Measurements from ENCODE around the gene FNBP1L.
A peak's percentile ranks its signal among the peaks of the same experiment; 100 is the strongest.

The FNBP1L gene

DNA sequence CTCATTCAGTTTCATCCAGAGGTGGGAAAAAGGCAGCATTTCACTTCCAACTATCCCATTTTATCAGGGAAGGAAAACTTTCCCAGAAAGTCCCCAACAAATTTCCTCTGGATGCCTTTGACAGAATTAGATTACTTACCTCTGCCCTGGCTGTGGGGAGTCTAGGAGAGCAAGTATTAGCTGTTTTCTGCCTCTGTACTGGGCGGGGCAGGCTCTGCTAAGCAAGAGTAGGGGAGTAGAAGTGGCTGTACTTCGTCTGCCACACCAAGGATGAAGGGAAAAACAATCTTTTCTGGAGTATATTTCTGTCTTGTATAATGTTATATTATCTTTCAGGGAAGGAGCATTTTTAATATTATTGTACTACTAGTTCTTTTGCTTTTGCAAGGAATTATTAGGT, 78.5 kb downstream of the FNBP1L start:
- Histone ChIP-seq H3K27ac (ENCODE audit: extremely low read depth, low read depth, low read length) (no peak overlapping the region), H3K9me3 (ENCODE audit: control insufficient read depth, insufficient read depth, low read depth, low read length) (no peaks in the 10 kb centered on the region), H3K4me3 (ENCODE audit: low read depth, low read length) (no peak overlapping the region), H3K4me1 (ENCODE audit: control insufficient read depth, insufficient read depth, low read length) (no peaks in the 10 kb centered on the region; the same call in 1 of the 2 replicates), H3K36me3 (ENCODE audit: control insufficient read depth in 2 of 2, insufficient read depth in 1 of 2, low read length in 2 of 2) (no peaks in the 10 kb centered on the region)
- ChIA-PET CTCF (interaction anchor here (1.3 kb wide), 1 partner anchor 90 kb away, joined by 3 read pairs; no protein-coding TSS in a partner anchor), POLR2A (no interaction called here)
- TF ChIP-seq, protein P1, sequence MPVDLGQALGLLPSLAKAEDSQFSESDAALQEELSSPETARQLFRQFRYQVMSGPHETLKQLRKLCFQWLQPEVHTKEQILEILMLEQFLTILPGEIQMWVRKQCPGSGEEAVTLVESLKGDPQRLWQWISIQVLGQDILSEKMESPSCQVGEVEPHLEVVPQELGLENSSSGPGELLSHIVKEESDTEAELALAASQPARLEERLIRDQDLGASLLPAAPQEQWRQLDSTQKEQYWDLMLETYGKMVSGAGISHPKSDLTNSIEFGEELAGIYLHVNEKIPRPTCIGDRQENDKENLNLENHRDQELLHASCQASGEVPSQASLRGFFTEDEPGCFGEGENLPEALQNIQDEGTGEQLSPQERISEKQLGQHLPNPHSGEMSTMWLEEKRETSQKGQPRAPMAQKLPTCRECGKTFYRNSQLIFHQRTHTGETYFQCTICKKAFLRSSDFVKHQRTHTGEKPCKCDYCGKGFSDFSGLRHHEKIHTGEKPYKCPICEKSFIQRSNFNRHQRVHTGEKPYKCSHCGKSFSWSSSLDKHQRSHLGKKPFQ (tag by site-specific recombination; IDR thresholded peaks at IDR 0.05), result no peak
- TF ChIP-seq YY1 (tag by site-specific recombination; IDR thresholded peaks at IDR 0.05) (no peak), ZNF558 (tag by site-specific recombination; IDR thresholded peaks at IDR 0.05) (no peak), ZNF777 (tag by site-specific recombination; IDR thresholded peaks at IDR 0.05; ENCODE audit: borderline replicate concordance) (no peak)

DNA sequence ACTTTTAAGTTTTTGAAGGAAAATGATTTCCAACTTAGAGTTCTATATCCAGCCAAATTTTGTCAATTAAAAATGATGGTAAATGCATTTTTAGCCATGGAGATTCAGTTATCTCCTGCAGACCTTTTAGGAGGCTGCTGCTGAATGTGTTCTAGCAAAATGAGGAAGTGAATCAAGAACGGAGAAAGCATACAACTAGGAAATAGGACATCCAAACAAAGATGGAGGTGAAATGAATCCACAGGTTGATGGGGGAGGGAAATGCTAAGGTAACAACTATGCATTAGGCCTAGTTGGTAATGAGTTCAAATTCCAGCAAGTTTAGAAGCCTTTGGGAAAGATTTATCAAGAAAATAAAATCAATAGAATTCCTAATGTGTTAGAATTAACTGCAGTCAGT, 80.5 kb downstream of the FNBP1L start:
- POLR2A ChIA-PET, result no interaction called here
- TF ChIP-seq SCRT2 (tag by site-specific recombination; IDR thresholded peaks at IDR 0.05) (peak; percentile 62), MZF1 (tag by site-specific recombination; IDR thresholded peaks at IDR 0.05; ENCODE audit: borderline replicate concordance) (no peak), ZNF621 (tag by site-specific recombination; IDR thresholded peaks at IDR 0.05) (no peak)
- Histone ChIP-seq H3K4me1 (ENCODE audit: control insufficient read depth, insufficient read depth, low read length) (no peaks in the 10 kb centered on the region; the same call in 1 of the 2 replicates), H3K9me3 (ENCODE audit: control insufficient read depth, insufficient read depth, low read depth, low read length) (no peaks in the 10 kb centered on the region), H3K27ac (ENCODE audit: extremely low read depth, low read depth, low read length) (no peak overlapping the region), H3K4me3 (ENCODE audit: low read depth, low read length) (no peak overlapping the region), H3K36me3 (ENCODE audit: control insufficient read depth in 2 of 2, insufficient read depth in 1 of 2, low read length in 2 of 2) (peaks cover 0 to 5% of the 10 kb centered on the region in 2 experiments)
- CTCF ChIA-PET, result no interaction called here

DNA sequence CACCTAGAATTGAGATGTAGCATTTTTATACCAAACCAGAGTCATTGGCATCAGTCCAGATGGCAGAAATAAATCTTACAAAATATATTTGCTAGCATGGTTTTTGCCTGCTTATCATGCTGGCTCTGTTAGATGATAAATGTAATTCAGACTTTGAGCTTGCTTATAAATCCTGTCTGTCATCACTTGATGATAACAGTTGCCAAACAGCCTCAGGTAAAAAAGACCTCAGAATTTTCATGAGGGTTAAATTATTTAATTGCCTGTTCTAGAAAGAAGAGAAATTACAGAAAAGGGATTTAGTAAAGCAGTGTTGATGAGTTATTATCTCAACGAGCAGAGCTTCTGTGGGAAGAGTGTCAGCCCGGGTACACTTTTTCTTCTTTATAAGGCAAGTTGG, 83.3 kb downstream of the FNBP1L start:
- POLR2A ChIA-PET, result no interaction called here
- CTCF ChIA-PET, result no interaction called here
- Histone ChIP-seq H3K27ac (ENCODE audit: extremely low read depth, low read depth, low read length) (peak overlapping the region; percentile 11; the same call in 1 of the 2 replicates), H3K4me3 (ENCODE audit: low read depth, low read length) (no peak overlapping the region), H3K4me1 (ENCODE audit: control insufficient read depth, insufficient read depth, low read length) (peaks cover 2% of the 10 kb centered on the region; the same call in 1 of the 2 replicates), H3K36me3 (ENCODE audit: control insufficient read depth in 2 of 2, insufficient read depth in 1 of 2, low read length in 2 of 2) (peaks cover 0 to 5% of the 10 kb centered on the region in 2 experiments), H3K9me3 (ENCODE audit: control insufficient read depth, insufficient read depth, low read depth, low read length) (no peaks in the 10 kb centered on the region)
- TF ChIP-seq ZNF404 (tag by site-specific recombination; IDR thresholded peaks at IDR 0.05) (no peak), ZNF664 (tag by site-specific recombination; IDR thresholded peaks at IDR 0.05) (peak; percentile 46; the same call in 1 of the 2 replicates), BCL11B (tag by site-specific recombination; IDR thresholded peaks at IDR 0.05; ENCODE audit: low read depth) (peak; percentile 74; the same call in 1 of the 2 replicates), OSR2 (tag by site-specific recombination; IDR thresholded peaks at IDR 0.05) (peak; percentile 70), ZNF501 (tag by site-specific recombination; IDR thresholded peaks at IDR 0.05) (0 out of 2 replicates have a peak, but pooled peaks have one; percentile 13), ZNF324 (tag by site-specific recombination; IDR thresholded peaks at IDR 0.05) (no peak), ZBTB8A (tag by site-specific recombination; IDR thresholded peaks at IDR 0.05) (no peak; the same call in 1 of the 2 replicates), ZNF76 (tag by site-specific recombination; IDR thresholded peaks at IDR 0.05; ENCODE audit: borderline replicate concordance, low read depth) (no peak), ZXDB (tag by site-specific recombination; IDR thresholded peaks at IDR 0.05) (peak; percentile 60; the same call in 1 of the 2 replicates), SP7 (tag by site-specific recombination; IDR thresholded peaks at IDR 0.05) (peak; percentile 61), SP2 (tag by site-specific recombination; IDR thresholded peaks at IDR 0.05) (no peak), MZF1 (tag by site-specific recombination; IDR thresholded peaks at IDR 0.05; ENCODE audit: borderline replicate concordance) (peak; percentile 87), ZNF843 (tag by site-specific recombination; IDR thresholded peaks at IDR 0.05) (peak; percentile 82), ZNF596 (tag by site-specific recombination; IDR thresholded peaks at IDR 0.05) (0 out of 2 replicates have a peak, but pooled peaks have one; percentile 20), KLF9 (tag by site-specific recombination; IDR thresholded peaks at IDR 0.05; ENCODE audit: low read depth) (no peak), ZBTB1 (tag by site-specific recombination; IDR thresholded peaks at IDR 0.05) (no peak), GLIS2 (tag by site-specific recombination; IDR thresholded peaks at IDR 0.05) (no peak), ZNF776 (tag by site-specific recombination; IDR thresholded peaks at IDR 0.05; ENCODE audit: borderline replicate concordance) (no peak), TCF7L2 (IDR thresholded peaks at IDR 0.05; ENCODE audit: borderline replicate concordance, low read depth, low read length) (0 out of 2 replicates have a peak, but pooled peaks have one; percentile 33), ZNF692 (tag by site-specific recombination; IDR thresholded peaks at IDR 0.05) (peak; percentile 42; the same call in 1 of the 2 replicates)
- TF ChIP-seq, protein P1 (tag by site-specific recombination; IDR thresholded peaks at IDR 0.05), result no peak
